Neural progenitor cell (in vitro differentiated cells): ENCODE results near the gene RTEL1. TPM values are rescaled to one million over a fixed set of nuclear protein-coding genes. Genes with fewer than 3 reads are reported as not detected.

ENCODE experiments used
- DNase-seq: peaks from one replicate; pipeline ENCODE4 v3.0.0-alpha.2; 2016; ENCODE audit warnings: low spot score
- H2AFZ ChIP-seq: fragments of 200-600 bp; sonication (generic); replicated peaks from 2 replicates; pipeline ENCODE4 v1.6.1; 2016; ENCODE audit warnings: antibody characterized with exemption
- H3F3A ChIP-seq: fragments of 200-600 bp; sonication (generic); 2 replicates; pipeline ENCODE4 v1.6.1; 2016; ENCODE audit warnings: antibody characterized with exemption, low read depth
- H3K27ac ChIP-seq: fragments of 200-600 bp; sonication (generic); 2 replicates; pipeline ENCODE4 v1.5.1; 2016; ENCODE audit warnings: mild to moderate bottlenecking
- H3K27me3 ChIP-seq: fragments of 200-600 bp; sonication (generic); 2 replicates; pipeline ENCODE4 v1.6.1; 2016; ENCODE audit warnings: mild to moderate bottlenecking, moderate library complexity
- H3K36me3 ChIP-seq: fragments of 200-600 bp; sonication (generic); 2 replicates; pipeline ENCODE4 v1.5.1; 2016
- H3K4me1 ChIP-seq: fragments of 200-600 bp; sonication (generic); 2 replicates; pipeline ENCODE4 v1.6.1; 2016; ENCODE audit warnings: mixed run types
- H3K4me2 ChIP-seq: fragments of 200-600 bp; sonication (generic); 2 replicates; pipeline ENCODE4 v1.6.1; 2016
- H3K4me3 ChIP-seq: fragments of 200-600 bp; sonication (generic); 2 replicates; pipeline ENCODE4 v1.5.1; 2016
- H3K79me2 ChIP-seq: fragments of 200-600 bp; sonication (generic); 2 replicates; pipeline ENCODE4 v1.6.1; 2016; ENCODE audit warnings: low read depth
- H3K9ac ChIP-seq: fragments of 200-600 bp; sonication (generic); 2 replicates; pipeline ENCODE4 v1.6.1; 2016
- H3K9me3 ChIP-seq: fragments of 200-600 bp; sonication (generic); 2 replicates; pipeline ENCODE4 v1.5.1; 2016; ENCODE audit warnings: low read depth
- H4K20me1 ChIP-seq: fragments of 200-600 bp; sonication (generic); 2 replicates; pipeline ENCODE4 v1.6.1; 2016; ENCODE audit warnings: low read depth
- H3K27ac Mint-ChIP-seq: 3 replicates; pipeline ENCODE4 v1.8.0; 2021; ENCODE audit warnings: mixed read lengths
- H3K27me3 Mint-ChIP-seq: 2 replicates; pipeline ENCODE4 v1.8.0; 2022; ENCODE audit warnings: low read depth, mild to moderate bottlenecking, inconsistent platforms, moderate library complexity, mixed read lengths; ENCODE audit not compliant: insufficient read depth
- H3K36me3 Mint-ChIP-seq: 3 replicates; pipeline ENCODE4 v1.8.0; 2021; ENCODE audit warnings: mixed read lengths
- H3K4me1 Mint-ChIP-seq: 3 replicates; pipeline ENCODE4 v1.8.0; 2021; ENCODE audit warnings: mixed read lengths
- H3K4me3 Mint-ChIP-seq: 3 replicates; pipeline ENCODE4 v1.8.0; 2021; ENCODE audit warnings: mild to moderate bottlenecking, moderate library complexity, mixed read lengths
- H3K9me3 Mint-ChIP-seq: 3 replicates; pipeline ENCODE4 v1.8.0; 2020; ENCODE audit warnings: mixed read lengths
- CTCF ChIP-seq: fragments of 200-600 bp; sonication (generic); IDR thresholded peaks from 2 replicates; pipeline ENCODE4 v1.5.1; 2017; ENCODE audit warnings: antibody characterized with exemption, mild to moderate bottlenecking
- EZH2 ChIP-seq: fragments of 200-600 bp; sonication (generic); IDR thresholded peaks from 2 replicates; pipeline ENCODE4 v1.6.1; 2017; ENCODE audit warnings: antibody characterized with exemption, mild to moderate bottlenecking, moderate library complexity
- EZH2phosphoT487 ChIP-seq: fragments of 200-600 bp; sonication (generic); IDR thresholded peaks from 2 replicates; pipeline ENCODE4 v1.6.1; 2017; ENCODE audit warnings: antibody characterized with exemption
- total RNA-seq: library from RNA; depleted of rRNA; stranded (reverse); fragments of >200 nt; gene quantifications from 2 replicates; pipeline ENCODE4 v1.2.3, GENCODE V29; 2015; ENCODE audit warnings: low replicate concordance

The RTEL1 gene
- total RNA-seq, 1 donor from 2014 or later: 6.0 TPM

DNA sequence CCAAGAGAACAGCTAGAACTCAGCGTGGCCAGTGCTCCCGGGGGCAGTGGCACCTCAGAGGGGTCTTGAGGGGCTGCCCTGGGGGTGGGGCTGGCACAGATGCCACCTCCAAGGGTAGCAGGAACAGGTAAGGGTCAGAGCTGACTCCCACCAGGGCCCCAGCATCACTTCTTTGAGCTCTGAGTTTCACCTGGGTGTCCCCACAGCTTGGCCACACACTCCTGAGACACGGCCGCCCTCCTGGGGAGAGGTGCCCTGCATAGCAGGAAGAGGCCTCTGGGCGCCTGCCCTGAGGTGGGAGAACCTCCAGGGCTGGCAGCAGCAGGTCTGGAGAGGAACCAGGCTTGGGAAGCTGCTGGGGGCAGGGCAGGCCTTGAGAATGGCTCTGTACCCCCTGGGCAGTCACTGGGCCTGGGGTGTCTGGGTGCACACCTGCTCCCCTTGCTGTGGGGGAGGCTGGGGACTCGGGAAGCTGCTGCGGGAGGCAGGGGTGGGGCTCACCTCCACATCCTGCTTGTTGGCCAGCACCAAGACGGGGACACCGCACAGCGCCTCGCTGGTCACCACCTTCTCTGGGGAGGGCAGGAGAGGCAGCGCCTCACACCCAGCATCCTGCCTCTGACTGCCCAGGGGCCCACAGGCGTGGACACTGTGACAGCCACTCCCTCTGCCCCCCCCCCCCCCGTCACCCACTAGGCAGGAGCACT is 43.4 kb downstream of the RTEL1 start:
- Mint-ChIP-seq H3K4me1 (peaks cover 1% of the 10 kb centered on the region), H3K27ac (no peak overlapping the region)

DNA sequence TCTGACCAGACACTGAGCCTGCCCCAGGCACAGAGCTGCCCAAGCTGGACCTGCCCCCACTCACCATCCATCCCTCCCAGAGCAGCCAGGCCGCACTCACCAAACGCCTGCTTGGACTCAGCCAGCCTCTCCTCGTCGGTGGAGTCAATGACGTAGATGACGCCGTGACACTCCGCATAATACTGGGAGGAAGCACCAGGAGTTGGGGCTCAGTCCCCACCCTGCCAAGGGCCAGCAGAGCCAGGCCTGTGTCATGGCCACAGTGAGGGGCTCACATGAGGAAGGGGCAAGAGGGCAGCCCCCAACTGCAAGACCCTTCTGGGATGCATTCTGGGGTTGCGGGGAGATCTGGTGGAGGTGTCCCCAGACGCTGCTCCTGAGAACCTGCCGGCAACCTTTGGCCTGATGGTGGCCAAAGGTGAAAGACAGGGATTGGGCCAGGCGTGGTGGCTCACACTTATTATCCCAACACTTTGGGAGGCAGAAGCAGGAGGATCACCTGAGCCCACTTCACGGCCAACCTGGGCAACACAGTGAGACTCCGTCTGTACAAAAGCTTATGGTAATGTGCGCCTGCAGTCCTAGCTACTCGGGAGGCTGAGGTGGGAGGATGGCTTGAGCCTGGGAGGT is 44.0 kb downstream of the RTEL1 start:
- peaks cover 9% of the 10 kb centered on the region for H3K27me3 Mint-ChIP-seq
- no peaks in the 10 kb centered on the region for H3K36me3 ChIP-seq
- H3K79me2 ChIP-seq: peaks cover 17% of the 10 kb centered on the region
- no peaks in the 10 kb centered on the region for H3K9me3 ChIP-seq
- no peak for TF ChIP-seq CTCF
- no peak for TF ChIP-seq EZH2
- no peak for TF ChIP-seq EZH2phosphoT487
- no peak overlapping the region for H3K4me3 Mint-ChIP-seq
- no peak overlapping the region for H3K9ac ChIP-seq
- H3K4me3 ChIP-seq: no peak overlapping the region
- no peak for DNase-seq
- no peaks in the 10 kb centered on the region for H3F3A ChIP-seq
- peaks cover 10% of the 10 kb centered on the region for H3K36me3 Mint-ChIP-seq
- no peaks in the 10 kb centered on the region for H3K9me3 Mint-ChIP-seq
- peaks cover 9% of the 10 kb centered on the region for H4K20me1 ChIP-seq
- H3K27ac Mint-ChIP-seq: no peak overlapping the region
- no peak overlapping the region for H3K4me2 ChIP-seq
- peaks cover 8% of the 10 kb centered on the region for H3K4me1 Mint-ChIP-seq
- H3K27ac ChIP-seq: no peak overlapping the region
- peaks cover 3% of the 10 kb centered on the region for H3K4me1 ChIP-seq
- H2AFZ ChIP-seq: no peak overlapping the region
- H3K27me3 ChIP-seq: no peaks in the 10 kb centered on the region

More for the DNA sequence above, 43.4 kb downstream of the RTEL1 start:
- no peak overlapping the region for H3K4me2 ChIP-seq
- peaks cover 10% of the 10 kb centered on the region for H3K79me2 ChIP-seq
- TF ChIP-seq EZH2: no peak
- no peaks in the 10 kb centered on the region for H3F3A ChIP-seq
- H4K20me1 ChIP-seq: peaks cover 7% of the 10 kb centered on the region
- no peak overlapping the region for H3K27ac ChIP-seq
- peaks cover 7% of the 10 kb centered on the region for H3K4me1 ChIP-seq
- no peaks in the 10 kb centered on the region for H3K36me3 ChIP-seq
- no peaks in the 10 kb centered on the region for H3K27me3 ChIP-seq
- Mint-ChIP-seq H3K36me3 (peaks cover 6% of the 10 kb centered on the region), H3K9me3 (no peaks in the 10 kb centered on the region), H3K4me3 (no peak overlapping the region), H3K27me3 (peaks cover 6% of the 10 kb centered on the region)
- no peak for DNase-seq
- H3K4me3 ChIP-seq: no peak overlapping the region
- no peak overlapping the region for H3K9ac ChIP-seq
- no peak overlapping the region for H2AFZ ChIP-seq
- H3K9me3 ChIP-seq: no peaks in the 10 kb centered on the region

- Histone ChIP-seq H3K9me3 (no peaks in the 10 kb centered on the region), H3K36me3 (no peaks in the 10 kb centered on the region), H3K4me1 (no peaks in the 10 kb centered on the region), H4K20me1 (peaks cover 9% of the 10 kb centered on the region), H3K4me2 (no peak overlapping the region), H2AFZ (no peak overlapping the region), H3K4me3 (no peak overlapping the region), H3K27me3 (no peaks in the 10 kb centered on the region), H3K9ac (no peak overlapping the region), H3F3A (no peaks in the 10 kb centered on the region), H3K27ac (no peak overlapping the region), H3K79me2 (peaks cover 22% of the 10 kb centered on the region)
- Mint-ChIP-seq H3K4me3 (no peak overlapping the region), H3K36me3 (peaks cover 10% of the 10 kb centered on the region), H3K27ac (no peak overlapping the region), H3K9me3 (no peaks in the 10 kb centered on the region), H3K27me3 (peaks cover 4% of the 10 kb centered on the region), H3K4me1 (peaks cover 8% of the 10 kb centered on the region)
- TF ChIP-seq CTCF (no peak), EZH2phosphoT487 (no peak), EZH2 (no peak)
- no peak for DNase-seq
Measured at GRCh38 chr20:63702751-63703470, 44.8 kb downstream of the RTEL1 start.
